A549 (cell line): ENCODE measurements around the gene CTDSPL. TPM values are rescaled to one million over a fixed set of nuclear protein-coding genes. Genes with fewer than 3 reads are reported as not detected.

ENCODE experiments used
- ATAC-seq, 2 experiments: fragments of 200-7000 bp in 1 of 2; fragments of >200 bp in 1 of 2; cut with Nextera tagmentation in 1 of 2; cut with Tn5 transposase in 1 of 2; 3 replicates each; pipeline versions ENCODE4 v1.8.0 to v1.9.1; 2018 to 2020; ENCODE audit warnings: mild to moderate bottlenecking in 1 of 2, moderate library complexity in 1 of 2
- CTCF ChIA-PET: fragments of 300-600 bp; sonication (Branson Sonifier 250); formaldehyde crosslinking; extraction: SDS; loops from one replicate; lab custom pipeline; 2021; ENCODE audit warnings: antibody characterized with exemption, inconsistent platforms; lab: Yijun Ruan, JAX
- POLR2A ChIA-PET: fragments of 350-600 bp; formaldehyde crosslinking; extraction: SDS; loops from one replicate; lab custom pipeline; 2021; ENCODE audit warnings: antibody characterized with exemption, inconsistent platforms; lab: Yijun Ruan, JAX
- DNase-seq, 2 experiments: peaks; one replicate each; pipeline versions ENCODE4 v3.0.0 to v3.0.0-alpha.2; 2011 to 2016; ENCODE audit warnings: low read depth in 1 of 2, low spot score in 1 of 2
- FAIRE-seq: peaks from 2 replicates; lab custom pipeline; 2011; peaks lifted over from hg19 to GRCh38; lab: Jason Lieb, UNC
- H3K27ac ChIP-seq, 2 experiments: fragments of >200 bp; sonication (Bioruptor Twin); formaldehyde crosslinking; 3 replicates each; pipeline ENCODE4 v1.5.1; 2016 to 2017
- H3K4me1 ChIP-seq: fragments of >200 bp; sonication (Bioruptor Twin); formaldehyde crosslinking; 3 replicates; pipeline ENCODE4 v1.6.1; 2016
- H3K4me2 ChIP-seq: fragments of >200 bp; sonication (Bioruptor Twin); formaldehyde crosslinking; 3 replicates; pipeline ENCODE4 v1.6.1; 2016
- H3K4me3 ChIP-seq: fragments of >200 bp; sonication (Bioruptor Twin); formaldehyde crosslinking; 3 replicates; pipeline ENCODE4 v1.5.1; 2016
- H3K9me3 ChIP-seq: fragments of >200 bp; sonication (Bioruptor Twin); formaldehyde crosslinking; 3 replicates; pipeline ENCODE4 v1.6.1; 2016
- CBX2 ChIP-seq: fragments of 200-600 bp; sonication (generic); IDR thresholded peaks from 2 replicates; pipeline ENCODE4 v1.6.1; 2016; ENCODE audit warnings: low read depth, mild to moderate bottlenecking, borderline replicate concordance
- EHF ChIP-seq: fragments of 250-450 bp; sonication (Bioruptor Pico); IDR thresholded peaks from 2 replicates; pipeline ENCODE4 v1.5.0; 2020; ENCODE audit warnings: mild to moderate bottlenecking
- EHMT2 ChIP-seq: fragments of 200-600 bp; sonication (generic); IDR thresholded peaks from 2 replicates; pipeline ENCODE4 v1.6.1; 2016; ENCODE audit warnings: antibody characterized with exemption, low read depth, mild to moderate bottlenecking, moderate library complexity
- FOSB ChIP-seq: fragments of 250-450 bp; sonication (Bioruptor Pico); IDR thresholded peaks from 2 replicates; pipeline ENCODE4 v1.5.0; 2020; ENCODE audit warnings: mild to moderate bottlenecking, moderate library complexity
- HOXA7 ChIP-seq: fragments of 250-450 bp; sonication (Bioruptor Pico); IDR thresholded peaks from 2 replicates; pipeline ENCODE4 v1.5.0; 2020; ENCODE audit warnings: mild to moderate bottlenecking, moderate library complexity
- HOXB13 ChIP-seq: fragments of 250-450 bp; sonication (Bioruptor Pico); IDR thresholded peaks from 2 replicates; pipeline ENCODE4 v1.5.0; 2020; ENCODE audit warnings: low read depth, mild to moderate bottlenecking, moderate library complexity
- KDM1A ChIP-seq: fragments of 200-600 bp; sonication (generic); IDR thresholded peaks from 2 replicates; pipeline ENCODE4 v1.6.1; 2016; ENCODE audit warnings: low read depth, mild to moderate bottlenecking
- MAFK ChIP-seq: fragments of 450-650 bp; IDR thresholded peaks from 2 replicates; pipeline ENCODE4 v1.6.1; 2014; ENCODE audit not compliant: partially characterized antibody
- MYC ChIP-seq: IDR thresholded peaks from 2 replicates; pipeline ENCODE4 v1.6.1; 2012; ENCODE audit warnings: mild to moderate bottlenecking, inconsistent platforms, low read length, improper control_type of control experiment, borderline replicate concordance
- NFE2L2 ChIP-seq: fragments of 150-350 bp; conservative IDR thresholded peaks from 2 replicates; pipeline ENCODE4 v1.6.1; 2014; ENCODE audit warnings: low read length
- NR3C1 ChIP-seq: fragments of >200 bp; sonication (Bioruptor Twin); formaldehyde crosslinking; IDR thresholded peaks from 3 replicates; pipeline ENCODE4 v1.6.1; 2017
- PHF8 ChIP-seq: fragments of 200-600 bp; sonication (generic); IDR thresholded peaks from 2 replicates; pipeline ENCODE4 v1.6.1; 2016; ENCODE audit warnings: low read depth, mild to moderate bottlenecking, antibody characterized with exemption, moderate library complexity, borderline replicate concordance
- POLR2A ChIP-seq: IDR thresholded peaks from 2 replicates; pipeline ENCODE4 v1.6.1; 2012; ENCODE audit warnings: mild to moderate bottlenecking, low read length
- POLR2AphosphoS2 ChIP-seq: conservative IDR thresholded peaks from 2 replicates; pipeline ENCODE4 v1.6.1; 2012; ENCODE audit warnings: low read length, improper control_type of control experiment, inconsistent platforms
- RAD21 ChIP-seq, 2 experiments: fragments of >200 bp in 1 of 2; sonication (Bioruptor Twin) in 1 of 2; formaldehyde crosslinking in 1 of 2; IDR thresholded peaks in 1 of 2; conservative IDR thresholded peaks in 1 of 2; 2 replicates in 1 of 2; 3 replicates in 1 of 2; pipeline ENCODE4 v1.6.1; 2012 to 2018; ENCODE audit warnings: inconsistent platforms in 1 of 2
- RNF2 ChIP-seq: fragments of 200-600 bp; sonication (generic); IDR thresholded peaks from 2 replicates; pipeline ENCODE4 v1.6.1; 2016; ENCODE audit warnings: low read depth, mild to moderate bottlenecking, antibody characterized with exemption, moderate library complexity, borderline replicate concordance
- TP53 ChIP-seq: fragments of 250-450 bp; sonication (Bioruptor Pico); IDR thresholded peaks from 2 replicates; pipeline ENCODE4 v1.5.0; 2021; ENCODE audit warnings: mild to moderate bottlenecking, moderate library complexity
- ZFP36 ChIP-seq: fragments of 450-650 bp; IDR thresholded peaks from 2 replicates; pipeline ENCODE4 v1.6.1; 2014; ENCODE audit warnings: borderline replicate concordance; ENCODE audit not compliant: partially characterized antibody
- WGBS: methylation state at CpG from one replicate; pipeline ENCODE4 v1.1.6; 2017; ENCODE audit errors: missing lambda C conversion rate; 5-methylcytosine and 5-hydroxymethylcytosine counted together
- polyA plus RNA-seq, 4 experiments: library from polyadenylated mRNA; depleted of rRNA in 3 of 4; stranded (reverse); fragments of >200 nt; fragmentation: RNase III in 1 of 4; extraction: RNeasy Plus Mini Kit Qiagen cat#74134 plus additional on column Dnase treatment in 1 of 4; gene quantifications; 2 replicates in 3 of 4; 3 replicates in 1 of 4; pipeline ENCODE4 v1.2.3, GENCODE V29; 2011 to 2017
- TF ChIP-seq, protein P1 (sequence below): IDR thresholded peaks from 2 replicates; pipeline ENCODE4 v1.6.1; 2012
- TF ChIP-seq, protein P2 (sequence below): fragments of 250-450 bp; sonication (Bioruptor Pico); IDR thresholded peaks from 2 replicates; pipeline ENCODE4 v1.5.0; 2021; ENCODE audit warnings: mild to moderate bottlenecking, moderate library complexity, borderline replicate concordance
- TF ChIP-seq, protein P3 (sequence below): fragments of >200 bp; sonication (Bioruptor Twin); formaldehyde crosslinking; IDR thresholded peaks from 2 replicates; pipeline ENCODE4 v1.6.1; 2016
- TF ChIP-seq, protein P4 (sequence below): fragments of >200 bp; sonication (Bioruptor Twin); formaldehyde crosslinking; IDR thresholded peaks from 3 replicates; pipeline ENCODE4 v1.5.1; 2016

CTDSPL gene
- polyA plus RNA-seq, 2 of the 4 experiments (the other 2 are of a cell fraction) = 9.9 to 35.1 TPM

DNA sequence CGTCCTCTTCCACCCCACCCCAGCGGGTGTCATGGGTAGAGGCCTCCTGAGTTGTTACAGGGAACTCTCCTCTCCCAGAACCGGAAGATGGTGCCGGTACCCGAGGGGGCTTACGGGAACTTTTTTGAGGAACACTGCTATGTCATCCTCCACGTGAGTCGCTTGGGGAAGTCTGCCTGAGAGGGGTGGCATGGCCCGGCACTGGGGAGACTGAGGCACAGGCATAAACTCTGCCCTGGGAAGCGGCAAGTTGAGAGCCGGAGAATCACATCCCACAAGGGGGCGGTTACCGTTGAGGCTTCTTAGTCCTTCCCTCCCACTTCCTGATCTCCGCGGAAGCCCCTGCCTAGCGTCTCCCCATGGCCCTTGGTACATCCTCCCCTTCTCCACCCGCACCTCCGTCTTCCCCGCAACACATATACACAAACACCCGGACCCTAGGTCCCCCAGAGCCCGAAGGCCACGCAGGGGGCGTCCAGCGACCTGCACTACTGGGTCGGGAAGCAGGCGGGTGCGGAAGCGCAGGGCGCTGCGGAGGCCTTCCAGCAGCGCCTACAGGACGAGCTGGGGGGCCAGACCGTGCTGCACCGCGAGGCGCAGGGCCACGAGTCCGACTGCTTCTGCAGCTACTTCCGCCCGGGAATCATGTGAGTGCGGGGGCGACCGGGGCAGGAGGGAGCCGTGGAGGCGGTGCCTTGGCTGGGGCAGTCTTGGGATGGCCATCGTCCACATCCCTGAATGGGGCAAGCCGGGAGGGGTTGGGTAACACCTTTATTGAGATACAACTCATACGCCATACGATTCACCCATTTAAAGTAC, 132.3 kb downstream of the CTDSPL start:
- WGBS = 90% methylated on average over 32 of the region's 49 CpGs
- Histone ChIP-seq H3K4me1 (peaks cover 8% of the 10 kb centered on the region), H3K27ac (no peak overlapping the region), H3K4me2 (no peak overlapping the region), H3K9me3 (no peaks in the 10 kb centered on the region), H3K4me3 (no peak overlapping the region)
- no peak for DNase-seq
- ChIA-PET POLR2A (no interaction called here), CTCF (interaction anchor here (1.8 kb wide), 1 partner anchor 9 kb away, joined by 6 read pairs; no protein-coding TSS in a partner anchor)
- no peak for TF ChIP-seq TP53
- no peak for TF ChIP-seq POLR2A
- TF ChIP-seq, protein P1, sequence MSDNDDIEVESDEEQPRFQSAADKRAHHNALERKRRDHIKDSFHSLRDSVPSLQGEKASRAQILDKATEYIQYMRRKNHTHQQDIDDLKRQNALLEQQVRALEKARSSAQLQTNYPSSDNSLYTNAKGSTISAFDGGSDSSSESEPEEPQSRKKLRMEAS = no peak
- no peak for TF ChIP-seq FOSB
- ATAC-seq = no peak
- FAIRE-seq = no peak

DNA sequence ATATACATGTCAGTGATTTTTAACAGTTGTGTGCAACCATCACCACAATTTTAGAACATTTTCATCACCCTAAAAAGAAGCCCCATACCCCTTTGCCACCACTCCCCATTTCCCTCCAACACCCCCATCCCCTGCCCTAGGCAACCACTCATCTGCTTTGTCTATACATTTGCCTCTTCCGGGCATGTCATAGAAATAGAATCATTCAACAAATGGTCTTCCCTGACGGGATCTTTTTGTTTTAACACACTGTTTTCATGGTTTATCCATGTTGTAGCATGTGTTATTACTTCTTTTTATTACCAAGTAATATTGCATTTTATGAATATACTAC, 132.9 kb downstream of the CTDSPL start:
- Histone ChIP-seq H3K9me3 (no peaks in the 10 kb centered on the region), H3K4me3 (no peak overlapping the region), H3K27ac (no peak overlapping the region), H3K4me1 (peaks cover 11% of the 10 kb centered on the region), H3K4me2 (no peak overlapping the region)
- TF ChIP-seq NFE2L2 (no peak), TP53 (no peak), EHF (CRISPR knock-in tag) (no peak), MAFK (no peak), PHF8 (no peak), HOXA7 (CRISPR knock-in tag) (no peak), CBX2 (no peak), RAD21 (conservative IDR thresholded peaks at IDR 0.05 in 1 of 2, IDR thresholded peaks at IDR 0.05 in 1 of 2) (no peak)
- FAIRE-seq (no peak), DNase-seq (no peak), ATAC-seq (no peak)
- POLR2A ChIA-PET = no interaction called here
- CTCF ChIA-PET = no interaction called here
- 65% methylated on average over 2 of the region's 2 CpGs for WGBS

DNA sequence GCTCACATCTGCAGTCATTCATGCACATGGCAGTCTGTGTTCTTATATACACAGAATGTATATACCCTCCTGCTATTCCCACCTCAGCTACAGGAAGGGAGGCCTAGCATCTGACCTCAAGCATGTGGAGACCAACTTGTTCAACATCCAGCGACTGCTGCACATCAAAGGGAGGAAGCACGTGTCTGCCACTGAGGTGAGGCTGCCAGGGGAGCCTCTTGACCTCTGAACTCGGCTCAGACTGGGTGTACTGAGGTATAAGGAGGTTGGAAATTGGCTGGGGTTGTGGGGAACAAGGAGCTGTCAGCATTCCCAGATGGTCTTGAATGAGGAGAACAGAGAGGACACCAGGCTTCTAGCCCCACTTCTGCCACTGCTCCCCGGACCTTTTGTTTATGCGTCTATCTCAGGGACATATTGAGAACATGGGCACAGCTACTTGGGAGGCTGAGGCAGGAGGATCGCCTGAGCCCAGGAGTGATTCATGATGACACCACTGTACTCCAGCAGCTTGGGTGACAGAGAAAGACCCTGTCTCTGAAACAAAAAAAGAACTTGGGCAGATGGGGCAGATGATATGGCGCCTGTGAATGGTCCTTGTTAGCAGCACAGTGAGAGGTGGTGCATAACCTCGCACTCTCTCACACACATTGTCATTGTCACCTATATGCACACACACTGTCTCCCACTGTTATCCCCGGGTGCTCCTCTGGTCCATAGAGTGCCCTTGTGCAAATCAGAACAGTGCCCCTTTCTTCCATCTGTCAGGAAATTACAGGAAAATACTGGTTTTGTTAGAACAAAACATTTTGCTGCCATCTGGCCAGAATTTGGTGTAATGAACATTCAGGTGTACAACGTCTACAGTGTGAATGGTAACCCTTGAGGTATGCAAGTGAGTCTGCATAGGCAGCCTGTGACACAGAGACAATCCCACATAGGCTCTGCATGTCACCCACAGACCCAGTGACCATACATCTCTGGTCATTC, 134.3 kb downstream of the CTDSPL start:
- 57% methylated on average over 10 of the region's 10 CpGs for WGBS
- Histone ChIP-seq H3K4me3 (no peak overlapping the region), H3K9me3 (no peaks in the 10 kb centered on the region), H3K4me1 (peaks cover 11% of the 10 kb centered on the region), H3K27ac (no peak overlapping the region), H3K4me2 (no peak overlapping the region)
- ChIA-PET POLR2A (interaction anchor here (1.0 kb wide), 1 partner anchor 141 kb away, joined by 3 read pairs; no protein-coding TSS in a partner anchor), CTCF (interaction anchor here (0.6 to 3.4 kb wide), 22 partner anchors 7 to 599 kb away, joined by 3 to 28 read pairs (median 4); partner anchors contain the start of gene XYLB)
- no peak for DNase-seq
- TF ChIP-seq RAD21 (conservative IDR thresholded peaks at IDR 0.05 in 1 of 2, IDR thresholded peaks at IDR 0.05 in 1 of 2) (no peak), NR3C1 (no peak)
- TF ChIP-seq, protein P2, sequence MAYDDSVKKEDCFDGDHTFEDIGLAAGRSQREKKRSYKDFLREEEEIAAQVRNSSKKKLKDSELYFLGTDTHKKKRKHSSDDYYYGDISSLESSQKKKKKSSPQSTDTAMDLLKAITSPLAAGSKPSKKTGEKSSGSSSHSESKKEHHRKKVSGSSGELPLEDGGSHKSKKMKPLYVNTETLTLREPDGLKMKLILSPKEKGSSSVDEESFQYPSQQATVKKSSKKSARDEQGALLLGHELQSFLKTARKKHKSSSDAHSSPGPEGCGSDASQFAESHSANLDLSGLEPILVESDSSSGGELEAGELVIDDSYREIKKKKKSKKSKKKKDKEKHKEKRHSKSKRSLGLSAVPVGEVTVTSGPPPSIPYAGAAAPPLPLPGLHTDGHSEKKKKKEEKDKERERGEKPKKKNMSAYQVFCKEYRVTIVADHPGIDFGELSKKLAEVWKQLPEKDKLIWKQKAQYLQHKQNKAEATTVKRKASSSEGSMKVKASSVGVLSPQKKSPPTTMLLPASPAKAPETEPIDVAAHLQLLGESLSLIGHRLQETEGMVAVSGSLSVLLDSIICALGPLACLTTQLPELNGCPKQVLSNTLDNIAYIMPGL (CRISPR knock-in tag) = no peak
- no peak for FAIRE-seq
- no peak for ATAC-seq

DNA sequence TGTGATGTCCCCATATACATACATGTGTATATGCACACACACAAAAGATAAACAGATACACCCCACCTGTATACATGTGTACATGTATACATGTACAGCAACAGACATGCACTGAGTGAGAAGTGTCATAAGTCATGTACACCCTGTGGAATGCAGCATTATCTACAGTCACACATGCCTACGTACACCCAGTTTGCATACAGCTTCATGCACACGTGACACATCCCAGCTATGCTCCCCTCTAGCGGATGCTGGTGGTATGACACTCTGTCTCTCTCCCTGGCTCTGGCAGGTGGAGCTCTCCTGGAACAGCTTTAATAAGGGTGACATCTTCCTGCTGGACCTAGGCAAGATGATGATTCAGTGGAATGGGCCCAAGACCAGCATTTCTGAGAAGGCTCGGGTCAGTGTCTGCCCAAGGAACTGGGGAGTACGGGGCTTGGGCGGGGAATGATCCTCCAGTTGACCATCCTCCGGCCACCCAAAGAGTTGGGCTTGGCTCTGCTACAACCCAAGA, 135.2 kb downstream of the CTDSPL start:
- H3K4me2 ChIP-seq = no peak overlapping the region
- TF ChIP-seq HOXB13 (no peak), KDM1A (peak; percentile 97), POLR2AphosphoS2 (no peak), MYC (no peak), ZFP36 (no peak), RNF2 (no peak), EHMT2 (no peak)
- TF ChIP-seq, protein P3, sequence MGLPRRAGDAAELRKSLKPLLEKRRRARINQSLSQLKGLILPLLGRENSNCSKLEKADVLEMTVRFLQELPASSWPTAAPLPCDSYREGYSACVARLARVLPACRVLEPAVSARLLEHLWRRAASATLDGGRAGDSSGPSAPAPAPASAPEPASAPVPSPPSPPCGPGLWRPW = no peak
- TF ChIP-seq, protein P4, sequence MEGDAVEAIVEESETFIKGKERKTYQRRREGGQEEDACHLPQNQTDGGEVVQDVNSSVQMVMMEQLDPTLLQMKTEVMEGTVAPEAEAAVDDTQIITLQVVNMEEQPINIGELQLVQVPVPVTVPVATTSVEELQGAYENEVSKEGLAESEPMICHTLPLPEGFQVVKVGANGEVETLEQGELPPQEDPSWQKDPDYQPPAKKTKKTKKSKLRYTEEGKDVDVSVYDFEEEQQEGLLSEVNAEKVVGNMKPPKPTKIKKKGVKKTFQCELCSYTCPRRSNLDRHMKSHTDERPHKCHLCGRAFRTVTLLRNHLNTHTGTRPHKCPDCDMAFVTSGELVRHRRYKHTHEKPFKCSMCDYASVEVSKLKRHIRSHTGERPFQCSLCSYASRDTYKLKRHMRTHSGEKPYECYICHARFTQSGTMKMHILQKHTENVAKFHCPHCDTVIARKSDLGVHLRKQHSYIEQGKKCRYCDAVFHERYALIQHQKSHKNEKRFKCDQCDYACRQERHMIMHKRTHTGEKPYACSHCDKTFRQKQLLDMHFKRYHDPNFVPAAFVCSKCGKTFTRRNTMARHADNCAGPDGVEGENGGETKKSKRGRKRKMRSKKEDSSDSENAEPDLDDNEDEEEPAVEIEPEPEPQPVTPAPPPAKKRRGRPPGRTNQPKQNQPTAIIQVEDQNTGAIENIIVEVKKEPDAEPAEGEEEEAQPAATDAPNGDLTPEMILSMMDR = peak; percentile 68

More for the DNA sequence above, 135.2 kb downstream of the CTDSPL start:
- peak; percentile 73 for FAIRE-seq
- DNase-seq = peak; percentile 86 to 90
- ChIA-PET POLR2A (interaction anchor here (1.0 kb wide), 1 partner anchor 142 kb away, joined by 3 read pairs; no protein-coding TSS in a partner anchor), CTCF (interaction anchor here (0.6 to 3.4 kb wide), 28 partner anchors 8 to 598 kb away, joined by 3 to 28 read pairs (median 4); partner anchors contain the start of gene XYLB)
- 66% methylated on average over 4 of the region's 7 CpGs for WGBS
- ATAC-seq = peak; percentile 44 to 78; a peak in 4 of 6 replicates
- H3K9me3 ChIP-seq = no peaks in the 10 kb centered on the region
- H3K4me3 ChIP-seq = no peak overlapping the region
- no peak overlapping the region for H3K27ac ChIP-seq
- H3K4me1 ChIP-seq = peaks cover 11% of the 10 kb centered on the region
